HEK293 (cell line): ENCODE results near the gene PCBP4.

Experiments
- BCL11B ChIP-seq: fragments of 450-650 bp; formaldehyde crosslinking; IDR thresholded peaks from 2 replicates; pipeline ENCODE4 v1.5.1; 2016; ENCODE audit warnings: low read depth, missing biosample characterization, missing genetic modification characterization
- GFI1B ChIP-seq: fragments of 450-650 bp; formaldehyde crosslinking; IDR thresholded peaks from 2 replicates; pipeline ENCODE4 v1.5.1; 2016; ENCODE audit warnings: missing biosample characterization, missing genetic modification characterization
- SALL2 ChIP-seq: fragments of 450-650 bp; formaldehyde crosslinking; IDR thresholded peaks from 2 replicates; pipeline ENCODE4 v1.5.0; 2017; ENCODE audit warnings: missing biosample characterization, mild to moderate bottlenecking, missing genetic modification characterization, borderline replicate concordance
- SCRT1 ChIP-seq: fragments of 450-650 bp; formaldehyde crosslinking; IDR thresholded peaks from 2 replicates; pipeline ENCODE4 v1.5.1; 2016; ENCODE audit warnings: missing biosample characterization, missing genetic modification characterization, borderline replicate concordance
- ZBTB20 ChIP-seq: fragments of 450-650 bp; formaldehyde crosslinking; IDR thresholded peaks from 2 replicates; pipeline ENCODE4 v1.5.1; 2016; ENCODE audit warnings: missing biosample characterization, missing genetic modification characterization
- ZFP69B ChIP-seq: fragments of 450-650 bp; formaldehyde crosslinking; IDR thresholded peaks from 2 replicates; pipeline ENCODE4 v1.5.1; 2016; ENCODE audit warnings: missing biosample characterization, missing genetic modification characterization
- ZNF157 ChIP-seq: fragments of 450-650 bp; formaldehyde crosslinking; IDR thresholded peaks from 2 replicates; pipeline ENCODE4 v1.5.1; 2016; ENCODE audit warnings: missing biosample characterization, missing genetic modification characterization
- ZNF169 ChIP-seq: fragments of 450-650 bp; formaldehyde crosslinking; IDR thresholded peaks from 2 replicates; pipeline ENCODE4 v1.5.1; 2016; ENCODE audit warnings: missing biosample characterization, missing genetic modification characterization
- ZNF214 ChIP-seq: fragments of 450-650 bp; formaldehyde crosslinking; IDR thresholded peaks from 2 replicates; pipeline ENCODE4 v1.5.1; 2017; ENCODE audit warnings: missing biosample characterization, mild to moderate bottlenecking, missing genetic modification characterization, borderline replicate concordance
- ZNF221 ChIP-seq: fragments of 450-650 bp; formaldehyde crosslinking; IDR thresholded peaks from 2 replicates; pipeline ENCODE4 v1.5.1; 2017; ENCODE audit warnings: missing biosample characterization, missing genetic modification characterization, borderline replicate concordance
- ZNF248 ChIP-seq: fragments of 450-650 bp; formaldehyde crosslinking; IDR thresholded peaks from 2 replicates; pipeline ENCODE4 v1.5.1; 2017; ENCODE audit warnings: missing biosample characterization, missing genetic modification characterization
- ZNF266 ChIP-seq: fragments of 450-650 bp; formaldehyde crosslinking; IDR thresholded peaks from 2 replicates; pipeline ENCODE4 v1.5.1; 2016; ENCODE audit warnings: missing biosample characterization, missing genetic modification characterization, low read depth
- ZNF302 ChIP-seq: fragments of 450-650 bp; formaldehyde crosslinking; IDR thresholded peaks from 2 replicates; pipeline ENCODE4 v1.5.1; 2016; ENCODE audit warnings: missing biosample characterization, missing genetic modification characterization, low read depth
- ZNF311 ChIP-seq: fragments of 450-650 bp; formaldehyde crosslinking; IDR thresholded peaks from 2 replicates; pipeline ENCODE4 v1.5.1; 2017; ENCODE audit warnings: missing biosample characterization, missing genetic modification characterization, borderline replicate concordance
- ZNF48 ChIP-seq: fragments of 450-650 bp; formaldehyde crosslinking; IDR thresholded peaks from 2 replicates; pipeline ENCODE4 v1.5.1; 2016; ENCODE audit warnings: missing biosample characterization, missing genetic modification characterization
- ZNF76 ChIP-seq: fragments of 450-650 bp; formaldehyde crosslinking; IDR thresholded peaks from 2 replicates; pipeline ENCODE4; 2016; ENCODE audit warnings: low read depth, missing biosample characterization, missing genetic modification characterization, borderline replicate concordance
- ZNF837 ChIP-seq: fragments of 450-650 bp; formaldehyde crosslinking; IDR thresholded peaks from 2 replicates; pipeline ENCODE4 v1.5.1; 2016; ENCODE audit warnings: missing biosample characterization, missing genetic modification characterization
- TF ChIP-seq, protein P1 (sequence below): fragments of 450-650 bp; formaldehyde crosslinking; IDR thresholded peaks from 2 replicates; pipeline ENCODE4 v1.5.1; 2016; ENCODE audit warnings: missing biosample characterization, missing genetic modification characterization
- TF ChIP-seq, protein P2 (sequence below): fragments of 450-650 bp; formaldehyde crosslinking; IDR thresholded peaks from 2 replicates; pipeline ENCODE4 v1.5.1; 2016; ENCODE audit warnings: missing biosample characterization, missing genetic modification characterization
- TF ChIP-seq, protein P3 (sequence below): fragments of 450-650 bp; formaldehyde crosslinking; IDR thresholded peaks from 2 replicates; pipeline ENCODE4 v1.5.1; 2016; ENCODE audit warnings: missing biosample characterization, missing genetic modification characterization, borderline replicate concordance
- TF ChIP-seq, protein P4 (sequence below): fragments of 450-650 bp; formaldehyde crosslinking; IDR thresholded peaks from 2 replicates; pipeline ENCODE4 v1.5.1; 2016; ENCODE audit warnings: missing biosample characterization, missing genetic modification characterization
- TF ChIP-seq, protein P5 (sequence below): fragments of 450-650 bp; formaldehyde crosslinking; IDR thresholded peaks from 2 replicates; pipeline ENCODE4 v1.5.1; 2016; ENCODE audit warnings: missing biosample characterization, missing genetic modification characterization
- TF ChIP-seq, protein P6 (sequence below): fragments of 450-650 bp; formaldehyde crosslinking; IDR thresholded peaks from 2 replicates; pipeline ENCODE4 v1.5.1; 2016; ENCODE audit warnings: missing biosample characterization, missing genetic modification characterization
- TF ChIP-seq, protein P7 (sequence below): fragments of 450-650 bp; formaldehyde crosslinking; IDR thresholded peaks from 2 replicates; pipeline ENCODE4 v1.5.1; 2016; ENCODE audit warnings: missing biosample characterization, missing genetic modification characterization

The PCBP4 gene

DNA sequence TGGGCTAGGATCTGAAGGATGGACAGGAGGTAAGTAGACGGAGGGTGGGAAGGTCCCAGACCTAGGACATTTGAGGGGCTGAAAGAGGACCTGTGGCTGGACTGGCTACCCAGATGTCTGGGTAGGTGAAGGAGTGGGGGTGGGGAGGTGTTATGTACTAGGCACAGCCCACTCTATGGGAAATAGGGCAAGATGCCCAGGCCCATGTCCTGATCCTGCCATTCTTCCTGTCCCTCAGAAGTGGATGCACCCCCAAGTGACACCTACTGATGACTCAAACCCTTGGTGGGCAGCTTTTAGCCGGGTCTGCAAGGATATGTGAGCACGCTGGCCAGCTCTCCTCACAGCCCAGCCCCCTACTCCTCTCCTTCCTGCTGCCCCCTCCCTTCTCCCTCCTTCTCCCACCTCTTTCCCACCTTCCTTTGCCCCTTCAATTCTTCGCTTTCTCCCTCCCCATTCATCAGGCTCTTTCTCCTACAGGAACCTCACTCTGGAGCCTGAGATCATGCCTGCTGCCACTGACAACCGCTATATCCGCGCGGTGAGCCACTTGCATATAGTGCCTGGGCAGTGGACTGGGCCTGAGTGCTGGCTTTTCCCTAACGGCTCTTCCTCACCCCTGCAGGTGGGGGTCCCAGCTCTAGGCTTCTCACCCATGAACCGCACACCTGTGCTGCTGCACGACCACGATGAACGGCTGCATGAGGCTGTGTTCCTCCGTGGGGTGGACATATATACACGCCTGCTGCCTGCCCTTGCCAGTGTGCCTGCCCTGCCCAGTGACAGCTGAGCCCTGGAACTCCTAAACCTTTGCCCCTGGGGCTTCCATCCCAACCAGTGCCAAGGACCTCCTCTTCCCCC lies 21.3 kb upstream of the PCBP4 start (continued):
- TF ChIP-seq ZNF311 (tag by site-specific recombination) (no peak), ZNF248 (tag by site-specific recombination) (no peak), ZNF157 (tag by site-specific recombination) (no peak), SALL2 (tag by site-specific recombination) (no peak), ZNF169 (tag by site-specific recombination) (no peak), GFI1B (tag by site-specific recombination) (no peak), ZNF837 (tag by site-specific recombination) (no peak), ZBTB20 (no peak), BCL11B (tag by site-specific recombination) (no peak), ZNF266 (no peak), SCRT1 (tag by site-specific recombination) (no peak), ZNF214 (tag by site-specific recombination) (no peak), ZNF221 (tag by site-specific recombination) (no peak), ZFP69B (tag by site-specific recombination) (no peak), ZNF302 (tag by site-specific recombination) (no peak), ZNF48 (tag by site-specific recombination) (no peak), ZNF76 (tag by site-specific recombination) (no peak)
- TF ChIP-seq, protein P1, sequence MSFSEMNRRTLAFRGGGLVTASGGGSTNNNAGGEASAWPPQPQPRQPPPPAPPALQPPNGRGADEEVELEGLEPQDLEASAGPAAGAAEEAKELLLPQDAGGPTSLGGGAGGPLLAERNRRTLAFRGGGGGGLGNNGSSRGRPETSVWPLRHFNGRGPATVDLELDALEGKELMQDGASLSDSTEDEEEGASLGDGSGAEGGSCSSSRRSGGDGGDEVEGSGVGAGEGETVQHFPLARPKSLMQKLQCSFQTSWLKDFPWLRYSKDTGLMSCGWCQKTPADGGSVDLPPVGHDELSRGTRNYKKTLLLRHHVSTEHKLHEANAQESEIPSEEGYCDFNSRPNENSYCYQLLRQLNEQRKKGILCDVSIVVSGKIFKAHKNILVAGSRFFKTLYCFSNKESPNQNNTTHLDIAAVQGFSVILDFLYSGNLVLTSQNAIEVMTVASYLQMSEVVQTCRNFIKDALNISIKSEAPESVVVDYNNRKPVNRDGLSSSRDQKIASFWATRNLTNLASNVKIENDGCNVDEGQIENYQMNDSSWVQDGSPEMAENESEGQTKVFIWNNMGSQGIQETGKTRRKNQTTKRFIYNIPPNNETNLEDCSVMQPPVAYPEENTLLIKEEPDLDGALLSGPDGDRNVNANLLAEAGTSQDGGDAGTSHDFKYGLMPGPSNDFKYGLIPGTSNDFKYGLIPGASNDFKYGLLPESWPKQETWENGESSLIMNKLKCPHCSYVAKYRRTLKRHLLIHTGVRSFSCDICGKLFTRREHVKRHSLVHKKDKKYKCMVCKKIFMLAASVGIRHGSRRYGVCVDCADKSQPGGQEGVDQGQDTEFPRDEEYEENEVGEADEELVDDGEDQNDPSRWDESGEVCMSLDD (tag by site-specific recombination) = no peak
- TF ChIP-seq, protein P2, sequence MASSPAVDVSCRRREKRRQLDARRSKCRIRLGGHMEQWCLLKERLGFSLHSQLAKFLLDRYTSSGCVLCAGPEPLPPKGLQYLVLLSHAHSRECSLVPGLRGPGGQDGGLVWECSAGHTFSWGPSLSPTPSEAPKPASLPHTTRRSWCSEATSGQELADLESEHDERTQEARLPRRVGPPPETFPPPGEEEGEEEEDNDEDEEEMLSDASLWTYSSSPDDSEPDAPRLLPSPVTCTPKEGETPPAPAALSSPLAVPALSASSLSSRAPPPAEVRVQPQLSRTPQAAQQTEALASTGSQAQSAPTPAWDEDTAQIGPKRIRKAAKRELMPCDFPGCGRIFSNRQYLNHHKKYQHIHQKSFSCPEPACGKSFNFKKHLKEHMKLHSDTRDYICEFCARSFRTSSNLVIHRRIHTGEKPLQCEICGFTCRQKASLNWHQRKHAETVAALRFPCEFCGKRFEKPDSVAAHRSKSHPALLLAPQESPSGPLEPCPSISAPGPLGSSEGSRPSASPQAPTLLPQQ (tag by site-specific recombination) = no peak
- TF ChIP-seq, protein P3, sequence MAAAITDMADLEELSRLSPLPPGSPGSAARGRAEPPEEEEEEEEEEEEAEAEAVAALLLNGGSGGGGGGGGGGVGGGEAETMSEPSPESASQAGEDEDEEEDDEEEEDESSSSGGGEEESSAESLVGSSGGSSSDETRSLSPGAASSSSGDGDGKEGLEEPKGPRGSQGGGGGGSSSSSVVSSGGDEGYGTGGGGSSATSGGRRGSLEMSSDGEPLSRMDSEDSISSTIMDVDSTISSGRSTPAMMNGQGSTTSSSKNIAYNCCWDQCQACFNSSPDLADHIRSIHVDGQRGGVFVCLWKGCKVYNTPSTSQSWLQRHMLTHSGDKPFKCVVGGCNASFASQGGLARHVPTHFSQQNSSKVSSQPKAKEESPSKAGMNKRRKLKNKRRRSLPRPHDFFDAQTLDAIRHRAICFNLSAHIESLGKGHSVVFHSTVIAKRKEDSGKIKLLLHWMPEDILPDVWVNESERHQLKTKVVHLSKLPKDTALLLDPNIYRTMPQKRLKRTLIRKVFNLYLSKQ (tag by site-specific recombination) = no peak
- TF ChIP-seq, protein P4, sequence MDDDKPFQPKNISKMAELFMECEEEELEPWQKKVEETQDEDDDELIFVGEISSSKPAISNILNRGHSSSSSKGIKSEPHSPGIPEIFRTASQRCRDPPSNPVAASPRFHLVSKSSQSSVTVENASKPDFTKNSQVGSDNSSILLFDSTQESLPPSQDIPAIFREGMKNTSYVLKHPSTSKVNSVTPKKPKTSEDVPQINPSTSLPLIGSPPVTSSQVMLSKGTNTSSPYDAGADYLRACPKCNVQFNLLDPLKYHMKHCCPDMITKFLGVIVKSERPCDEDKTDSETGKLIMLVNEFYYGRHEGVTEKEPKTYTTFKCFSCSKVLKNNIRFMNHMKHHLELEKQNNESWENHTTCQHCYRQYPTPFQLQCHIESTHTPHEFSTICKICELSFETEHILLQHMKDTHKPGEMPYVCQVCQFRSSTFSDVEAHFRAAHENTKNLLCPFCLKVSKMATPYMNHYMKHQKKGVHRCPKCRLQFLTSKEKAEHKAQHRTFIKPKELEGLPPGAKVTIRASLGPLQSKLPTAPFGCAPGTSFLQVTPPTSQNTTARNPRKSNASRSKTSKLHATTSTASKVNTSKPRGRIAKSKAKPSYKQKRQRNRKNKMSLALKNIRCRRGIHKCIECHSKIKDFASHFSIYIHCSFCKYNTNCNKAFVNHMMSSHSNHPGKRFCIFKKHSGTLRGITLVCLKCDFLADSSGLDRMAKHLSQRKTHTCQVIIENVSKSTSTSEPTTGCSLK = no peak
- TF ChIP-seq, protein P5, sequence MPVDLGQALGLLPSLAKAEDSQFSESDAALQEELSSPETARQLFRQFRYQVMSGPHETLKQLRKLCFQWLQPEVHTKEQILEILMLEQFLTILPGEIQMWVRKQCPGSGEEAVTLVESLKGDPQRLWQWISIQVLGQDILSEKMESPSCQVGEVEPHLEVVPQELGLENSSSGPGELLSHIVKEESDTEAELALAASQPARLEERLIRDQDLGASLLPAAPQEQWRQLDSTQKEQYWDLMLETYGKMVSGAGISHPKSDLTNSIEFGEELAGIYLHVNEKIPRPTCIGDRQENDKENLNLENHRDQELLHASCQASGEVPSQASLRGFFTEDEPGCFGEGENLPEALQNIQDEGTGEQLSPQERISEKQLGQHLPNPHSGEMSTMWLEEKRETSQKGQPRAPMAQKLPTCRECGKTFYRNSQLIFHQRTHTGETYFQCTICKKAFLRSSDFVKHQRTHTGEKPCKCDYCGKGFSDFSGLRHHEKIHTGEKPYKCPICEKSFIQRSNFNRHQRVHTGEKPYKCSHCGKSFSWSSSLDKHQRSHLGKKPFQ (tag by site-specific recombination) = no peak
- TF ChIP-seq, protein P6, sequence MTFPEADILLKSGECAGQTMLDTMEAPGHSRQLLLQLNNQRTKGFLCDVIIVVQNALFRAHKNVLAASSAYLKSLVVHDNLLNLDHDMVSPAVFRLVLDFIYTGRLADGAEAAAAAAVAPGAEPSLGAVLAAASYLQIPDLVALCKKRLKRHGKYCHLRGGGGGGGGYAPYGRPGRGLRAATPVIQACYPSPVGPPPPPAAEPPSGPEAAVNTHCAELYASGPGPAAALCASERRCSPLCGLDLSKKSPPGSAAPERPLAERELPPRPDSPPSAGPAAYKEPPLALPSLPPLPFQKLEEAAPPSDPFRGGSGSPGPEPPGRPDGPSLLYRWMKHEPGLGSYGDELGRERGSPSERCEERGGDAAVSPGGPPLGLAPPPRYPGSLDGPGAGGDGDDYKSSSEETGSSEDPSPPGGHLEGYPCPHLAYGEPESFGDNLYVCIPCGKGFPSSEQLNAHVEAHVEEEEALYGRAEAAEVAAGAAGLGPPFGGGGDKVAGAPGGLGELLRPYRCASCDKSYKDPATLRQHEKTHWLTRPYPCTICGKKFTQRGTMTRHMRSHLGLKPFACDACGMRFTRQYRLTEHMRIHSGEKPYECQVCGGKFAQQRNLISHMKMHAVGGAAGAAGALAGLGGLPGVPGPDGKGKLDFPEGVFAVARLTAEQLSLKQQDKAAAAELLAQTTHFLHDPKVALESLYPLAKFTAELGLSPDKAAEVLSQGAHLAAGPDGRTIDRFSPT = no peak
- TF ChIP-seq, protein P7, sequence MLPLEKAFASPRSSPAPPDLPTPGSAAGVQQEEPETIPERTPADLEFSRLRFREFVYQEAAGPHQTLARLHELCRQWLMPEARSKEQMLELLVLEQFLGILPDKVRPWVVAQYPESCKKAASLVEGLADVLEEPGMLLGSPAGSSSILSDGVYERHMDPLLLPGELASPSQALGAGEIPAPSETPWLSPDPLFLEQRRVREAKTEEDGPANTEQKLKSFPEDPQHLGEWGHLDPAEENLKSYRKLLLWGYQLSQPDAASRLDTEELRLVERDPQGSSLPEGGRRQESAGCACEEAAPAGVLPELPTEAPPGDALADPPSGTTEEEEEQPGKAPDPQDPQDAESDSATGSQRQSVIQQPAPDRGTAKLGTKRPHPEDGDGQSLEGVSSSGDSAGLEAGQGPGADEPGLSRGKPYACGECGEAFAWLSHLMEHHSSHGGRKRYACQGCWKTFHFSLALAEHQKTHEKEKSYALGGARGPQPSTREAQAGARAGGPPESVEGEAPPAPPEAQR (tag by site-specific recombination) = no peak
